KMS-11 (cell line): ENCODE results near the gene ATXN2.
"Not testable (repeated sequence)": the region's sequence is repeated elsewhere in the genome, so short reads cannot be mapped to it uniquely, and the experiment has no call there.

Source experiments
- H2AFZ ChIP-seq: fragments of 200-600 bp; sonication (generic); 2 replicates; pipeline ENCODE4 v1.6.1; 2016; ENCODE audit warnings: antibody characterized with exemption, mixed run types, low read depth
- H3K27ac ChIP-seq: fragments of 200-600 bp; sonication (generic); 2 replicates; pipeline ENCODE4 v1.6.1; 2016; ENCODE audit warnings: mild to moderate bottlenecking, mixed run types
- H3K27me3 ChIP-seq: fragments of 200-600 bp; sonication (generic); 2 replicates; pipeline ENCODE4 v1.6.1; 2017; ENCODE audit warnings: mild to moderate bottlenecking, low read depth, mixed run types, moderate library complexity; ENCODE audit not compliant: insufficient read depth
- H3K36me3 ChIP-seq: fragments of 200-600 bp; sonication (generic); 2 replicates; pipeline ENCODE4 v1.6.1; 2017; ENCODE audit warnings: mild to moderate bottlenecking, mixed run types; ENCODE audit not compliant: insufficient read depth
- H3K4me1 ChIP-seq: fragments of 200-600 bp; sonication (generic); 2 replicates; pipeline ENCODE4 v1.6.1; 2016; ENCODE audit warnings: mild to moderate bottlenecking, low read depth, mixed run types; ENCODE audit not compliant: poor library complexity, severe bottlenecking
- H3K4me2 ChIP-seq: fragments of 200-600 bp; sonication (generic); 2 replicates; pipeline ENCODE4 v1.7.0; 2016; ENCODE audit warnings: mild to moderate bottlenecking, mixed run types
- H3K4me3 ChIP-seq: fragments of 200-600 bp; sonication (generic); IDR thresholded peaks from 2 replicates; pipeline ENCODE4 v1.6.1; 2017; ENCODE audit warnings: low read depth, low read length, mixed read lengths; ENCODE audit not compliant: insufficient read depth
- H3K79me2 ChIP-seq: fragments of 200-600 bp; sonication (generic); 2 replicates; pipeline ENCODE4 v1.6.1; 2016; ENCODE audit warnings: low read depth, mixed run types; ENCODE audit not compliant: insufficient read depth
- H3K9ac ChIP-seq: fragments of 200-600 bp; sonication (generic); 2 replicates; pipeline ENCODE4 v1.6.1; 2016; ENCODE audit warnings: mild to moderate bottlenecking, mixed run types
- H4K20me1 ChIP-seq: fragments of 200-600 bp; sonication (generic); 2 replicates; pipeline ENCODE4 v1.6.1; 2016; ENCODE audit warnings: mild to moderate bottlenecking, mixed run types; ENCODE audit not compliant: insufficient read depth
- TF ChIP-seq, protein P1 (sequence below): fragments of 200-600 bp; sonication (generic); conservative IDR thresholded peaks from 2 replicates; pipeline ENCODE4 v1.6.1; 2017; ENCODE audit warnings: low read depth, mild to moderate bottlenecking, antibody characterized with exemption, low read length, moderate library complexity, mixed read lengths

The ATXN2 gene

DNA sequence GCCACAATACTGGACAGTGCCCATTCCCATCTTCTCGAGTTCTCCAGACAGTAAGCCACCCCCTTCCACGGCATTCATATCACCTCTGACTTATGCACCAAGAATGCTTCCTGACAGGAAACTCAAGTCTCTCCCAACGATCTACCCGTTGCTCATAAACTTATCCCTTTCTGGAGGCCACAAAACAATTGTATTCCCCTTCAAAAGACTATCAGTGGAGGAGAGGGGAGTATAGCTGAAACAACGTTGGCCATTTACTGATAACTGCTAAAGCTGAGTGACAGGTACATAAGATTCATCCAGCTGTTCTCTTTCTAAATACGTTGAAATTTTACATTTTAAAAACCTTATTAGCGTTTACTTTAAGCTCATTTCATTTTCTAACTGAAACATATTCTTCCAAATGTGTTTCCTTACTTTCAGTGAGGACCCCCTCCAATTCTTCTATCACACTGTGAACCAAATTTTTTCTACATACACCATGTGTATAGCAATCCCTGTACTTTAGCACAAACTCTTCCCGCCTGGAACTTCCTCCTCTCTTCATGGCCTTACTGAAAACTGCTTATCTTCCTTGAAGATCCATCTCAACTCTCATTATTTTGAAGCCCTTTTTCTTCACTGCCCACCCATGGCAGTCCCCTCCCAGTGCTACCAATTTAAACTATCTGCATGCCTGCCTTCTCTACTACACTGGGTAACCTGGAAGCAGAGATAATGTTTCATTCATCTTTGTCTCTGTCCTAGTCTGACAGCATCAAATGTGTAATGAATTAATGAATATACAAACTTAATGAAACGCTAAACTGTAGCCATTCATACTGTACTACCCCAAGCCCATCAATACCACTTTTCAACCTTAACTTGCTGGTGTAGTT is 28.8 kb downstream of the ATXN2 start:
- H3K4me2 ChIP-seq, result no peak overlapping the region
- H4K20me1 ChIP-seq, result no peaks in the 10 kb centered on the region
- no peaks in the 10 kb centered on the region for H3K36me3 ChIP-seq
- H3K27me3 ChIP-seq, result no peaks in the 10 kb centered on the region
- TF ChIP-seq, protein P1, sequence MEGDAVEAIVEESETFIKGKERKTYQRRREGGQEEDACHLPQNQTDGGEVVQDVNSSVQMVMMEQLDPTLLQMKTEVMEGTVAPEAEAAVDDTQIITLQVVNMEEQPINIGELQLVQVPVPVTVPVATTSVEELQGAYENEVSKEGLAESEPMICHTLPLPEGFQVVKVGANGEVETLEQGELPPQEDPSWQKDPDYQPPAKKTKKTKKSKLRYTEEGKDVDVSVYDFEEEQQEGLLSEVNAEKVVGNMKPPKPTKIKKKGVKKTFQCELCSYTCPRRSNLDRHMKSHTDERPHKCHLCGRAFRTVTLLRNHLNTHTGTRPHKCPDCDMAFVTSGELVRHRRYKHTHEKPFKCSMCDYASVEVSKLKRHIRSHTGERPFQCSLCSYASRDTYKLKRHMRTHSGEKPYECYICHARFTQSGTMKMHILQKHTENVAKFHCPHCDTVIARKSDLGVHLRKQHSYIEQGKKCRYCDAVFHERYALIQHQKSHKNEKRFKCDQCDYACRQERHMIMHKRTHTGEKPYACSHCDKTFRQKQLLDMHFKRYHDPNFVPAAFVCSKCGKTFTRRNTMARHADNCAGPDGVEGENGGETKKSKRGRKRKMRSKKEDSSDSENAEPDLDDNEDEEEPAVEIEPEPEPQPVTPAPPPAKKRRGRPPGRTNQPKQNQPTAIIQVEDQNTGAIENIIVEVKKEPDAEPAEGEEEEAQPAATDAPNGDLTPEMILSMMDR, result no peak
- no peak overlapping the region for H3K27ac ChIP-seq
- no peak overlapping the region for H3K9ac ChIP-seq
- no peak overlapping the region for H2AFZ ChIP-seq
- no peaks in the 10 kb centered on the region for H3K79me2 ChIP-seq
- H3K4me3 ChIP-seq, result no peak overlapping the region
- no peaks in the 10 kb centered on the region for H3K4me1 ChIP-seq

DNA sequence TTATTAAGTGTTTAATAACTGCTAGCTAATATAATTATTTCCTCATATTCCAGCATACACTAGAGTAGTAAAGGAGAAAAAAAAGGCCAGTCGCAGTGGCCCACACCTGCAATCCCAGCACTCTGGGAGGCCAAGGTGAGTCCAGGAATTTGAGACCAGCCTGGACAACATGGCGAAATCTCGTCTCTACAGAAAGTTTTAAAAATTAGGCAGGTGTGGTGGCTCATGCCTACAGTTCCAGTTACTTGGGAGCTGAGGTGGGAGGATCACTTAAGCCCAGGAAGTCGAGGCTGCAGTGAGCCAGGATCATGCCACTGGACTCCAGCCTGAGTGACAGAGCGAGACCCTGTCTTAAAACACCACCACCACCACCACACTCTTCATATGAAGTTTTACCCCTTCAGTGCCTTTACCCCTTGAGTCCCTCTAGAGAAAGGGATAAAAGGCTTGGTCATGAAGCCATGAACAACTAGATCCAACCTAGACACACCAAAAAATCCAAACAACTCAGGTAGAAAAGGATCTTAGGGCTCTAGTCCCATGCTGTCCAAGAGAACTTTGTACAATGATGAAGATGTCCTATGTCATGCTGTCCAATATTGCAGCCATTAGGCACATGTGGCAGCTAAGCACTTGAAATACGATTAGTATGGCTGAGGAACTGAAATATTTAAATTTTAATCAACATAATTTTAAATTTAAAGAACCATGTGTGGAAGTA is 29.6 kb downstream of the ATXN2 start:
- H3K4me2 ChIP-seq, result no peak overlapping the region
- no peaks in the 10 kb centered on the region for H4K20me1 ChIP-seq
- no peaks in the 10 kb centered on the region for H3K27me3 ChIP-seq
- no peaks in the 10 kb centered on the region for H3K4me1 ChIP-seq
- H3K79me2 ChIP-seq, result no peaks in the 10 kb centered on the region
- H3K9ac ChIP-seq, result no peak overlapping the region
- H3K27ac ChIP-seq, result no peak overlapping the region
- TF ChIP-seq, protein P1, result no peak
- H2AFZ ChIP-seq, result no peak overlapping the region
- no peak overlapping the region for H3K4me3 ChIP-seq
- no peaks in the 10 kb centered on the region for H3K36me3 ChIP-seq

DNA sequence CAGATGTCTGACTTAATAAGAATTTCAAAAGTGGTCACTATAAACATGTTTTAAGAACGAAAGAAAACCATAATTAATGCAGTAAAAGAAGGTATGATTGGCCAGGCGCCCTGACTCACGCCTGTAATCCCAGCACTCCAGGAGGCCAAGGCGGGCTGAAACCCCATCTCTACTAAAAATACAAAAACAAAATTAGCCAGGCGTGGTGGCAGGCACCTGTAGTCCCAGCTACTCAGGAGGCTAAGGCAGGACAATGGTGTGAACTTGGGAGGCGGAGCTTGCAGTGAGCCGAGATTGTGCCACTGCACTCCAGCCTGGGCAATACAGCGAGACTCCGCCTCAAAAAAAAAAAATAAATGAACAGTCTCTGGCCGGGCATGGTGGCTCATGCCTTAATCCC is 38.3 kb downstream of the ATXN2 start:
- not testable (repeated sequence) for H4K20me1 ChIP-seq, H2AFZ ChIP-seq, H3K27ac ChIP-seq, H3K9ac ChIP-seq, H3K36me3 ChIP-seq, H3K4me3 ChIP-seq, H3K27me3 ChIP-seq, H3K79me2 ChIP-seq, H3K4me2 ChIP-seq
- peaks cover 25% of the 10 kb centered on the region for H3K4me1 ChIP-seq

DNA sequence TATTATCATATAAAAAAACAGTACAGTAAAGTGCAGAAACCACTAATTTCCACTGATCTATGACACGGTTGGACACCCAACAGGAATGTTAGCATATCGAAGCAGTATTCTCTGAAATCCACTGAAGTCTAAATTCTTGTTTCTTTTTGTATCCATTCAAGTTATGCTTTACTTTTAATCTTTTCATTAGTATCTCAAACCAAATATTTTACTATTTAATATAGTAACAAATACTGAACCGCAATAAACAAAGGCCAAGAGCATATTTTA is 41.1 kb downstream of the ATXN2 start:
- no peaks in the 10 kb centered on the region for H4K20me1 ChIP-seq
- no peak overlapping the region for H2AFZ ChIP-seq
- H3K9ac ChIP-seq, result no peak overlapping the region
- peaks cover 6% of the 10 kb centered on the region; the same call in 1 of the 2 replicates for H3K79me2 ChIP-seq
- no peak overlapping the region for H3K27ac ChIP-seq
- H3K4me1 ChIP-seq, result peaks cover 11% of the 10 kb centered on the region
- H3K27me3 ChIP-seq, result no peaks in the 10 kb centered on the region
- H3K36me3 ChIP-seq, result no peaks in the 10 kb centered on the region
- H3K4me2 ChIP-seq, result no peak overlapping the region
- TF ChIP-seq, protein P1, result no peak
- H3K4me3 ChIP-seq, result no peak overlapping the region
